CD4-positive, alpha-beta memory T cell (primary cell): ENCODE data around the gene SCGB3A1. TPM values are rescaled to one million over a fixed set of nuclear protein-coding genes. Genes with fewer than 3 reads are reported as not detected.
A peak's percentile ranks its signal among the peaks of the same experiment; 100 is the strongest.

ENCODE experiments used
- CTCF ChIA-PET: fragments of 350-600 bp; sonication (Branson Sonifier 250); formaldehyde crosslinking; loops from one replicate; lab custom pipeline; 2021; ENCODE audit warnings: inconsistent platforms; ENCODE audit not compliant: partially characterized antibody; lab: Charles Lee
- POLR2A ChIA-PET: fragments of 350-600 bp; sonication (Branson Sonifier 250); formaldehyde crosslinking; loops from one replicate; lab custom pipeline; 2021; ENCODE audit not compliant: partially characterized antibody; lab: Charles Lee
- DNase-seq, 5 donors: peaks; one replicate each; pipeline versions ENCODE4 v3.0.0 to v3.0.0-alpha.2; 2020 to 2022; ENCODE audit warnings: mixed read lengths in 1 of 5
- H3K27ac ChIP-seq: one replicate; pipeline ENCODE4 v1.7.0; 2013; ENCODE audit warnings: low read depth, low read length
- H3K27me3 ChIP-seq: 2 replicates; pipeline ENCODE4 v1.7.0; 2013; ENCODE audit warnings: mild to moderate bottlenecking, low read length, moderate library complexity; ENCODE audit not compliant: insufficient read depth
- H3K36me3 ChIP-seq: 2 replicates; pipeline ENCODE4 v1.7.0; 2013; ENCODE audit warnings: mild to moderate bottlenecking, low read length, moderate library complexity; ENCODE audit not compliant: insufficient read depth
- H3K4me1 ChIP-seq: 2 replicates; pipeline ENCODE4 v1.7.0; 2013; ENCODE audit warnings: mild to moderate bottlenecking, low read length, moderate library complexity; ENCODE audit not compliant: insufficient read depth
- H3K4me3 ChIP-seq, 2 donors: one replicate each; pipeline ENCODE4 v1.7.0; 2013; ENCODE audit warnings: low read length in 2 of 2, mild to moderate bottlenecking in 1 of 2
- H3K9me3 ChIP-seq, 2 donors: one replicate each; pipeline ENCODE4 v1.7.0; 2013; ENCODE audit warnings: low read length in 2 of 2, control low read depth in 1 of 2; ENCODE audit not compliant: control insufficient read depth in 1 of 2
- H3K27ac Mint-ChIP-seq, 7 donors: one replicate each; pipeline ENCODE4 v1.8.0; 2020 to 2021; ENCODE audit warnings: mixed read lengths in 7 of 7, mild to moderate bottlenecking in 6 of 7, inconsistent platforms in 3 of 7, moderate library complexity in 3 of 7
- H3K27me3 Mint-ChIP-seq, 2 donors: one replicate each; pipeline ENCODE4 v1.8.0; 2020 to 2021; ENCODE audit warnings: mixed read lengths in 2 of 2
- H3K36me3 Mint-ChIP-seq, 2 donors: one replicate each; pipeline ENCODE4 v1.8.0; 2020 to 2021; ENCODE audit warnings: mixed read lengths in 2 of 2, inconsistent platforms in 1 of 2, mild to moderate bottlenecking in 1 of 2
- H3K4me1 Mint-ChIP-seq, 4 donors: one replicate each; pipeline ENCODE4 v1.8.0; 2020 to 2021; ENCODE audit warnings: mixed read lengths in 4 of 4, mild to moderate bottlenecking in 1 of 4
- H3K4me3 Mint-ChIP-seq, 8 donors: one replicate each; pipeline ENCODE4 v1.8.0; 2020 to 2021; ENCODE audit warnings: mixed read lengths in 8 of 8, mild to moderate bottlenecking in 7 of 8, moderate library complexity in 6 of 8, inconsistent platforms in 3 of 8
- H3K9me3 Mint-ChIP-seq, 8 donors: one replicate each; pipeline ENCODE4 v1.8.0; 2020 to 2021; ENCODE audit warnings: mixed read lengths in 8 of 8, mild to moderate bottlenecking in 5 of 8, inconsistent platforms in 3 of 8, moderate library complexity in 1 of 8
- intact Hi-C: fragments of 100-400 bp; cut with micrococcal nuclease; formaldehyde crosslinking; loops from one replicate; pipeline ENCODE4 v1.15.1; 2023
- polyA plus RNA-seq, 2 donors: library from polyadenylated mRNA; unstranded; fragments of 300-500 nt; fragmentation: Illumina TruSeq; gene quantifications; one replicate each; pipeline ENCODE4 v1.2.3, GENCODE V29; 2021
- total RNA-seq, 2 experiments: library from RNA; stranded (reverse); gene quantifications; one replicate each; pipeline ENCODE4 v1.2.3, GENCODE V29; 2021

The SCGB3A1 gene
- total and polyA plus RNA-seq, 4 experiments from 2014 or later = not detected

DNA sequence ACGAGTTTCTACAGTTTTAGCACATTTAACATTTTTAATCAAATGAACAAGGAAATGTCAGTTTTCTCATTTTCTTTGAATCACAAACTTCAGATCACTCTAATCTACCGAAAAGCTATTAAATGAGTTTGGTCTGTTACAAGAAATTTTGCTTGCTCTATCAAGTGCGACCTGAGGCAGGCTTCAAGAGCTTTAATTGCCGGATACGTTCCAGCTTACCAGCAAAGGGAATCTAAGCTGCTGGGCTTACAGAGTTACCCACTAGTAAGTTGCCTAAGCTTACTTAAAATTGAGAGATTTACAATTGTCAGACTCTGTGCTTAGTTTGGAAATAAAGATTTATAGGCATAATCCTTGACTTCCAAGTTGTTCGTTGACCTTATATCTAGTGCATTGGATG, 10.6 kb downstream of the SCGB3A1 start:
- no peaks in the 10 kb centered on the region for H3K4me1 Mint-ChIP-seq
- intact Hi-C loops = no loop called here
- H3K27ac Mint-ChIP-seq = peak overlapping the region in 1 of 7 donors; percentile 51

GRCh38 chr5:180575571-180575970, 15.7 kb downstream of the SCGB3A1 start:
- Mint-ChIP-seq H3K27ac (no peak overlapping the region), H3K27me3 (no peaks in the 10 kb centered on the region), H3K4me1 (no peaks in the 10 kb centered on the region), H3K4me3 (no peak overlapping the region), H3K9me3 (no peaks in the 10 kb centered on the region), H3K36me3 (peaks cover 59 to 66% of the 10 kb centered on the region in 2 donors)
- Histone ChIP-seq H3K27ac (no peak overlapping the region), H3K9me3 (no peaks in the 10 kb centered on the region), H3K4me3 (no peak overlapping the region), H3K4me1 (no peaks in the 10 kb centered on the region), H3K27me3 (no peaks in the 10 kb centered on the region), H3K36me3 (peaks cover 8% of the 10 kb centered on the region)
- ChIA-PET POLR2A (no interaction called here), CTCF (interaction anchor here (0.9 kb wide), 1 partner anchor 29 kb away, joined by 3 read pairs; no protein-coding TSS in a partner anchor)
- intact Hi-C loops = no loop called here
- DNase-seq = no peak

More for the DNA sequence above, 10.6 kb downstream of the SCGB3A1 start:
- peaks cover 20 to 23% of the 10 kb centered on the region in 2 donors for H3K36me3 Mint-ChIP-seq
- H3K27ac ChIP-seq = no peak overlapping the region
- no peak for DNase-seq
- H3K9me3 ChIP-seq = no peaks in the 10 kb centered on the region
- no peaks in the 10 kb centered on the region for H3K27me3 ChIP-seq
- peaks cover 0 to 6% (median 1%) of the 10 kb centered on the region in 8 donors for H3K9me3 Mint-ChIP-seq
- POLR2A ChIA-PET = no interaction called here
- no peaks in the 10 kb centered on the region for H3K27me3 Mint-ChIP-seq
- no peak overlapping the region for H3K4me3 Mint-ChIP-seq
- no peaks in the 10 kb centered on the region for H3K36me3 ChIP-seq
- no peaks in the 10 kb centered on the region for H3K4me1 ChIP-seq
- H3K4me3 ChIP-seq = no peak overlapping the region
- CTCF ChIA-PET = no interaction called here

DNA sequence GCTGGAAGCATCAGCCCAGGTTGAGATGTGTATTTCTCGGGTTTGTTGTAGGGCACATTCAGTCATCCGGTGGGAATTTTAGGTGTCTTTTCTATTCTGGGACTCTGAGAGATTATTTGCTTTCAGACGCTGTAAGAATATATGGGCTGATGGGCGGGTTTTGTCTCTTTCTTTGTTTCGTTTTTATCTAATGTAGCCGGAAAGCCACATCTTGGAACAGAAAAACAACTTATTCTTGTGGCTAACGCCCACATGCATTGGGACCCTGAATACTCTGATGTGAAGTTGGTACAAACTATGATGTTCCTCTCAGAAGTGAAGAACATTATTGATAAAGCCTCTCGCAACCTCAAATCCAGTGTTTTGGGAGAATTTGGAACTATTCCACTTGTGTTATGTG, 22.4 kb downstream of the SCGB3A1 start:
- Mint-ChIP-seq H3K4me3 (no peak overlapping the region), H3K27me3 (no peaks in the 10 kb centered on the region), H3K4me1 (peaks cover 0 to 2% (median 0%) of the 10 kb centered on the region in 4 donors), H3K9me3 (no peaks in the 10 kb centered on the region), H3K27ac (peak overlapping the region in 1 of 7 donors; percentile 23), H3K36me3 (peaks cover 65 to 83% of the 10 kb centered on the region in 2 donors)
- DNase-seq = no peak
- Histone ChIP-seq H3K27me3 (no peaks in the 10 kb centered on the region), H3K36me3 (peaks cover 19% of the 10 kb centered on the region), H3K4me3 (no peak overlapping the region), H3K9me3 (no peaks in the 10 kb centered on the region), H3K27ac (no peak overlapping the region), H3K4me1 (no peaks in the 10 kb centered on the region)
- ChIA-PET POLR2A (no interaction called here), CTCF (no interaction called here)
- intact Hi-C loops = no loop called here

GRCh38 chr5:180563994-180564393, 27.3 kb downstream of the SCGB3A1 start:
- peak overlapping the region in 2 of 7 donors; percentile 9 to 70 for H3K27ac Mint-ChIP-seq
- intact Hi-C loops = no loop called here

GRCh38 chr5:180558232-180558631, 33.1 kb downstream of the SCGB3A1 start:
- ChIA-PET CTCF (no interaction called here), POLR2A (no interaction called here)
- DNase-seq = no peak
- Mint-ChIP-seq H3K27ac (no peak overlapping the region), H3K4me1 (peaks cover 0 to 25% (median 14%) of the 10 kb centered on the region in 4 donors), H3K27me3 (no peaks in the 10 kb centered on the region), H3K36me3 (peaks cover 69 to 71% of the 10 kb centered on the region in 2 donors), H3K9me3 (peaks cover 0 to 2% (median 0%) of the 10 kb centered on the region in 8 donors), H3K4me3 (no peak overlapping the region)
- intact Hi-C loops = no loop called here
- Histone ChIP-seq H3K27me3 (no peaks in the 10 kb centered on the region), H3K36me3 (peaks cover 3% of the 10 kb centered on the region), H3K27ac (no peak overlapping the region), H3K4me3 (no peak overlapping the region), H3K4me1 (no peaks in the 10 kb centered on the region), H3K9me3 (no peaks in the 10 kb centered on the region)

More at GRCh38 chr5:180563994-180564393, 27.3 kb downstream of the SCGB3A1 start:
- Mint-ChIP-seq H3K27me3 (no peaks in the 10 kb centered on the region), H3K36me3 (peaks cover 62 to 77% of the 10 kb centered on the region in 2 donors), H3K4me1 (peaks cover 0 to 17% (median 9%) of the 10 kb centered on the region in 4 donors), H3K9me3 (peaks cover 0 to 2% (median 0%) of the 10 kb centered on the region in 8 donors), H3K4me3 (no peak overlapping the region)
- no peaks in the 10 kb centered on the region for H3K27me3 ChIP-seq
- DNase-seq = no peak
- H3K27ac ChIP-seq = no peak overlapping the region
- H3K4me3 ChIP-seq = no peak overlapping the region
- H3K4me1 ChIP-seq = no peaks in the 10 kb centered on the region
- POLR2A ChIA-PET = no interaction called here
- CTCF ChIA-PET = interaction anchor here (0.6 kb wide), 1 partner anchor 54 kb away, joined by 4 read pairs; no protein-coding TSS in a partner anchor
- peaks cover 15% of the 10 kb centered on the region for H3K36me3 ChIP-seq
- H3K9me3 ChIP-seq = no peaks in the 10 kb centered on the region

GRCh38 chr5:180557217-180557809, 34.0 kb downstream of the SCGB3A1 start:
- DNase-seq = no peak
- POLR2A ChIA-PET = no interaction called here
- no peak overlapping the region for H3K4me3 ChIP-seq
- no peak overlapping the region for H3K4me3 Mint-ChIP-seq
- H3K4me1 ChIP-seq = no peaks in the 10 kb centered on the region
- CTCF ChIA-PET = no interaction called here
- no peaks in the 10 kb centered on the region for H3K27me3 Mint-ChIP-seq
- intact Hi-C loops = no loop called here
- no peaks in the 10 kb centered on the region for H3K9me3 ChIP-seq
- peaks cover 73 to 79% of the 10 kb centered on the region in 2 donors for H3K36me3 Mint-ChIP-seq
- H3K27ac ChIP-seq = no peak overlapping the region
- H3K27me3 ChIP-seq = no peaks in the 10 kb centered on the region
- peaks cover 0 to 2% (median 0%) of the 10 kb centered on the region in 8 donors for H3K9me3 Mint-ChIP-seq
- peaks cover 0 to 25% (median 14%) of the 10 kb centered on the region in 4 donors for H3K4me1 Mint-ChIP-seq
- H3K27ac Mint-ChIP-seq = no peak overlapping the region
- peaks cover 3% of the 10 kb centered on the region for H3K36me3 ChIP-seq

DNA sequence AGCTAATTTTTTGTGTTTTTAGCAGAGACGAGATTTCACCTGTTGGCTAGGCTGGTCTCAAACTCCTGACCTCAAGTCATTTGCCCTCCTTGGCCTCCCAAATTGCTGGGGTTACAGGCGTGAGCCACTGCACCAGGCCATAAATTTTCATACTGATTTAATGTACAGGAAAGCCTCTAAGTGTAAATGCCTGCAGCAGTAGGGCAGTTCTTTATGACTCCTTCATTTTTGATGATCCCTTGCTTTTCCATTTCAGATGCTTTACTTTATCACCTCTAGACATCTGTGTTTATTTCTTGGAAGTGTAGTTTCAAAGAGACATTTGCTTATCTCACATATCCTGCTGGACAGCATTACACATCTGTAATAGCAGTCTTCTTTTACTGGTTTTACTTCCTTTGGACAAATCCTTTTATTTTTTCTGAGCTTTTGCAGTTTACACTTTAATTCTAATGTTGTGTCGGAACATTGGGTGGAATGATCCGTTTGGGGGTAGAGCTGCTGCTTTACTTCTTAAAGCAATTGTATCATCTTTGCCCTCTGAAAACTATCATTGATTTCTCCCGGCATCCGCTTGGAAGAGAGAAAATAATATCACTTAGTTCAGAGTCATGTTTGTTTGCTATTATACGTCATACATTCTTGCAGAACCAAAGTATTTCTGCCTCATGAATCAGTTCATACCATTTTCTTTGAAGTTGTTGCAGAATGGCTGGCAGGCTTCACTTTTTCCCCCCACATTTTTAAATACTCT, 36.0 kb downstream of the SCGB3A1 start:
- H3K4me3 ChIP-seq = no peak overlapping the region
- no peaks in the 10 kb centered on the region for H3K9me3 Mint-ChIP-seq
- H3K27ac Mint-ChIP-seq = no peak overlapping the region
- H3K27me3 ChIP-seq = no peaks in the 10 kb centered on the region
- peaks cover 7% of the 10 kb centered on the region for H3K36me3 ChIP-seq
- no peak overlapping the region for H3K27ac ChIP-seq
- ChIA-PET POLR2A (no interaction called here), CTCF (no interaction called here)
- DNase-seq = no peak
- no peak overlapping the region for H3K4me3 Mint-ChIP-seq
- peaks cover 67 to 69% of the 10 kb centered on the region in 2 donors for H3K36me3 Mint-ChIP-seq
- H3K4me1 Mint-ChIP-seq = peaks cover 0 to 17% (median 7%) of the 10 kb centered on the region in 4 donors
- intact Hi-C loops = no loop called here
- no peaks in the 10 kb centered on the region for H3K9me3 ChIP-seq
- no peaks in the 10 kb centered on the region for H3K27me3 Mint-ChIP-seq
- no peaks in the 10 kb centered on the region for H3K4me1 ChIP-seq
